HG02571 (cell line): ENCODE results near the gene NTF3.
"Not testable (repeated sequence)": the region's sequence is repeated elsewhere in the genome, so short reads cannot be mapped to it uniquely, and the experiment has no call there.

Source experiments
- ATAC-seq: cut with Tn5 transposase; IDR thresholded peaks from one replicate; pipeline ENCODE4 v1.9.1; 2021; ENCODE audit warnings: mild to moderate bottlenecking, moderate library complexity; ENCODE audit not compliant: unreplicated experiment

Gene NTF3

DNA sequence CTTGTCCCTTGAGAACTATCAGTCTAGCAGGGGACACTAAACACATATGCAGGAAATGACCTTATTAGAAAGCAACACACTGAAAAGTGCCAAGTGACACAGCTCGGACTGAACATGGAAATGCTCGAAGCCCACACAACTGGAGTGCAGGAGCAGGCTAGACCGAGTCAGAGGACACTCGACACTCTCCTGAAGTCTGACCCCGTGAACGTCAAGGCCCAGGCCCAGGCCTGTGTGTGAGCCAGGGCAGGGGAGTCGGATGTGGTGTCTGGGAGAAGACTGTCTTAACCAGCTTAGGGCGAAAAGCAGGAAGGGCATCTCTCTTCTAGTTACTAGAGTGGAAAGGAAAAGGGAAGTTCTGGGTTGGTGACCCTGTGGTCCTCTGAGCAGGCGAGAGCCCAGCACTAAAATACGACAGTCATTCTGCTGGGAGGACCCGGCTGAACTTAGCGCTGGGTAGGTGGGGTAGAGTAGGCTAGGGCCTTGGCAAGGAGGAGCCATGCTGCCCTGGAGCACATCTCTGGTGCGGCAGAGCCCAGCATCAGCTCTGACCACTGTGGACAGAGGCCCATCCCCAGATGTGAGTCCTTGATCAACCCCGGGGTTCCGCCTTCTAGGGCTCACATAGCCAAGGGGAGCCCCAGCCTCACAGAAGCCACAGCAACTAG lies 93.0 kb downstream of the NTF3 start:
- ATAC-seq = no peak

DNA sequence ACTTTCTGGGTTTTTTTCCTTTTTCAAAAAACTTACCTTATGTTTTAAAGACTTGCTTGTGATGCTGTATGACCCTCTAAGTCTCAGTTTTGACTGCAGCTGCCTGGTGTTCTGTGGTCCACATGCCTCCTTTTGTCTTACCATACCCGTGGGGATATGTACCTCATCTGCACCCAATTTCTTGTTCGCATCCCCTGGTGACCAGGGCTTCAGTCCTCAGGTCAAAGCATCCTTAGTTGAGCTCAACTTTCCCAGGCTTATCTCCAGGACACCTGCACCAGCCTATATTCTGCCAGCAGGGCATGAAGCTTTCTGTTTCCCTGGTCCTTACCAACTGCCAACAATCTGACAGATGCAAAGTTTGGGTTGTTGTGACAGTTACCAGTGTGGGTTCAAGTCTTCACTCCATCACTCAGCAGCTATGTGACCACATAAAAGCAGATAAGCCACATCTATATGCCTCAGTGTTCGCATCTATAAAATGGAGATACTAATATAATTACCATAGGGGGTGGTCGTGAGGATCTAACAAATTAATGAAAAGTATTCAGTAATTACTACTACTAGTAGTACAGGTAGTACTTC lies 94.0 kb downstream of the NTF3 start:
- ATAC-seq = no peak

DNA sequence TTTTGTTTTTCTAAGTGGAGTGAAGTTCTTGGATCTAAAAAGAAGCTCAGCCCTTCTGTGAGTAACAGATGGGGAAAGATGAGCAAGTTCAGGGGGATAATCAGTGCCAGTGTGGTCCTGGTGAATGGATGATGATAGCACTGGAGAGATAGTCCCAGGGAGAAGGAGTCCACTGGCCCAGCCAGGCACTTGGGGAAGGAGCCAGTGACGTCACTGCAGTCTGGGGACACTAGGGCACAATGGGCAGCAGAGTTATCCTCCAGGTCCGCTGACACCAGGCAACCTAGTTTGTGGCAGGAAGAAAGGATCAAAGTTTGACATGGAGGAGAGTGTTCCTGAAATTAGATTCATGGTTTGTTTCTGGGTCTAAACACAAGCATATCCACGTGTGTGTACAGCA lies 101.5 kb downstream of the NTF3 start:
- ATAC-seq = no peak

DNA sequence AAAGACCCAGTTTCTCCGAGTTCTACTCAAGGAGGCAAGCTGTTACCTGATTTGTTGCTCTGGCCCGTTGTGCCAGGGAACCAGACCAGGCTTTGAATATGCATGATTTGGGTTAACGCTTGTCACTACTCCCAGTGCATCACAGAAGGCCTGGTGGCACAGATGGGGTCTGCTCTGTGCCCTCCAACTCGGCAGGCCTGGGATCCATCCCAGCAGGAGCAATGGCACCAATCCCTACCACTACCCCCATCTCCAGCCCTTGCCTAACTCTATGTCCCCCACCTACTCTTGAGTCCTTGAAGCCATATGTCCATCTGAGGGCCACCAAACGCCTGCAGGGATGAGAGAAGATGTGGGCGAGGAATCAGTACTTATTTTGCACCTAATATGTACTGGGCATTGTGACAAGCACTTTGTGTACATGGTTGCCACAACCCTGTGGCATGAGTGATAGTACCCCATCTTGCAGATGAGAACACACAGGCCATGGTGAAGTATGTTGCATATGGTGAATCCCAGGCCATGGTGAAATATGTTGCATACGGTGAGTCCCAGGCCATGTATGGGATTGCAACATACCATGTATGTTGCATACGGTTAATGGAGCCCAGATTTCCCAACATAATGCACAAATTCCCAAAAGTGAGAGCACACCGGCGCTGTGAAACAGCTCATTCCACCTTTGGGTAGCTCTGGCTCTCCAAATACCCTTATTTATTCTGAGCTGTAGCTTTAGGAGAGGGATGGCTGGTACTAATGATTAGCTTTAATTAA lies 102.7 kb downstream of the NTF3 start:
- ATAC-seq = no peak

DNA sequence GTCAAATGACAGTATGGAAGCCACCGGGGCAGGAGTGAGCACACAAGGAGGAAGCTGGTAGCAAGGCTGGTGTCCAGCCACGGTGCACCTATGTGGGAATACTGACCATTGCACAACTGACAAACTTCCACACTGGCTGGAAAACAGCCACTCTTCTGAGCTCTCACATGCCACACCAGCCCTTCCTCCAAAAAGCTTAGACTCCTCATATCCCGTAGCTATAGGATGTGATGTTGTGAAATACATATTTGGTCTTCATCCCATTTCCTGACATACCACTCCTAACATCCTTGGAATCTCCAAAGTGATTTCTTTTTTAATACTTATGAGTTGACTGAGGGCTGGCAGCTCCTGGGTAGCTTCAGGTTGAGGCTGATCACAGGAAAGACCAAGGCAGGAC lies 103.6 kb downstream of the NTF3 start:
- no peak for ATAC-seq

DNA sequence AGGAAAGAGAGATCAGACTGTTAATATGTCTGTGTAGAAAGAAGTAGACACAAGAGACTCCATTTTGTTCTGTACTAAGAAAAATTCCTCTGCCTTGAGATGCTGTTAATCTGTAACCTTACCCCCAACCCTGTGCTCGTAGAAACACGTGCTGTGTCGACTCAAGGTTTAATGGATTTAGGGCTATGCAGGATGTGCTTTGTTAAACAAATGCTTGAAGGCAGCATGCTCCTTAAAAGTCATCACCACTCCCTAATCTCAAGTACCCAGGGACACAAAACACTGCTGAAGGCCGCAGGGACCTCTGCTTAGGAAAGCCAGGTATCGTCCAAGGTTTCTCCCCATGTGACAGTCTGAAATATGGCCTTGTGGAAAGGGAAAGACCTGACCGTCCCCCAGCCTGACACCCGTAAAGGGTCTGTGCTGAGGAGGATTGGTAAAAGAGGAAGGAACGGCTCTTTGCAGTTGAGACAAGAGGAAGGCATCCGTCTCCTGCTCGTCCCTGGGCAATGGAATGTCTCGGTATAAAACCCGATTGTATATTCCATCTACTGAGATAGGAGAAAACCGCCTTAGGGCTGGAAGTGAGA lies 105.2 kb downstream of the NTF3 start:
- ATAC-seq = not testable (repeated sequence)

DNA sequence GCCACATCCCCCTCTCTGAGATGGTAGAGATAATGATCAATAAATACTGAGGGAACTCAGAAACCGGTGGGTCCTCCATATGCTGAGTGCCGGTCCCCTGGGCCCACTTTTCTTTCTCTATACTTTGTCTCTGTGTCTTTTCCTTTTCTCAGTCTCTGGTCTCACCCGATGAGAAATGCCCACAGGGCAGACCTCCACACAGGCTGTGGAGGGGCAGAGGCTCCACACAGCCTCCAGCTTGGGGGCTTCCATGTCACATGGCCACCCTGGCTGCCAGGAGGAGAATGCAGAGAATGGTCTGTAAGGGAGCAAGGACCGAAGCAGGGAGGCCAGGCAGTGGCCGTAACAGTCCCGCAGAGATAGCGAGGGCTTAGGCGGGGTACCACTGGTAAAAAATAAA lies 105.9 kb downstream of the NTF3 start:
- ATAC-seq = no peak
